Uterus (tissue), 2 donors: ENCODE data around the gene CALM3.
"Not testable (repeated sequence)": the region's sequence is repeated elsewhere in the genome, so short reads cannot be mapped to it uniquely, and the experiment has no call there.

Source experiments
- CTCF ChIP-seq, 4 experiments: fragments of 200-600 bp in 2 of 4; fragments of 450-650 bp in 2 of 4; sonication (generic) in 2 of 4; IDR thresholded peaks; one replicate each; pipeline ENCODE4 v1.5.1; 2016 to 2019; ENCODE audit warnings: antibody characterized with exemption in 4 of 4, mild to moderate bottlenecking in 2 of 4, moderate library complexity in 1 of 4
- POLR2A ChIP-seq, 2 donors: fragments of 450-650 bp; IDR thresholded peaks; one replicate each; pipeline ENCODE4 v1.6.1; 2016; ENCODE audit warnings: antibody characterized with exemption in 2 of 2, mild to moderate bottlenecking in 1 of 2, moderate library complexity in 1 of 2

- not testable (repeated sequence) for TF ChIP-seq POLR2A, CTCF (IDR thresholded peaks at IDR 0.05)
These were observed 41.5 kb upstream of the CALM3 start for GRCh38 chr19:46559675-46560074.
